RPMI8226 (cell line): ENCODE results near the gene ARHGEF12.
A peak's percentile ranks its signal among the peaks of the same experiment; 100 is the strongest.

ENCODE experiments used
- DNase-seq: peaks from one replicate; pipeline ENCODE4 v3.0.0-alpha.2; 2015

ARHGEF12 gene

GRCh38 chr11:120335908-120336640 lies at the start of gene ARHGEF12:
ARHGEF12 (plus strand) TSS chr11:120336413; CDS start chr11:120337244, 831 bp downstream.
- DNase-seq = peak; percentile 88

GRCh38 chr11:120288021-120288420 lies 48.2 kb upstream of the ARHGEF12 start:
- DNase-seq = no peak

- no peak for DNase-seq
These were observed 46.8 kb upstream of the ARHGEF12 start for GRCh38 chr11:120289426-120289825.

- no peak for DNase-seq
These were observed 45.3 kb upstream of the ARHGEF12 start for GRCh38 chr11:120290956-120291355.

GRCh38 chr11:120293038-120293800 lies 43.0 kb upstream of the ARHGEF12 start:
- DNase-seq = no peak

- DNase-seq = no peak
These were observed 42.1 kb upstream of the ARHGEF12 start for GRCh38 chr11:120294096-120294495.

GRCh38 chr11:120295099-120295498 lies 41.1 kb upstream of the ARHGEF12 start:
- DNase-seq = no peak

- no peak for DNase-seq
These were observed 39.7 kb upstream of the ARHGEF12 start for GRCh38 chr11:120296554-120296953.

GRCh38 chr11:120298461-120298860 lies 37.8 kb upstream of the ARHGEF12 start:
- no peak for DNase-seq

- DNase-seq = no peak
These were observed 34.0 kb upstream of the ARHGEF12 start for GRCh38 chr11:120302001-120302805.

- no peak for DNase-seq
These were observed 33.1 kb upstream of the ARHGEF12 start for GRCh38 chr11:120303004-120303637.

GRCh38 chr11:120304526-120304925 lies 31.7 kb upstream of the ARHGEF12 start:
- no peak for DNase-seq

- peak; percentile 47 for DNase-seq
These were observed 30.9 kb upstream of the ARHGEF12 start for GRCh38 chr11:120305286-120305685.

- no peak for DNase-seq
These were observed 29.5 kb upstream of the ARHGEF12 start for GRCh38 chr11:120306519-120307242.

GRCh38 chr11:120307476-120307875 lies 28.7 kb upstream of the ARHGEF12 start:
- DNase-seq = no peak

GRCh38 chr11:120308081-120308480 lies 28.1 kb upstream of the ARHGEF12 start:
- DNase-seq = no peak

GRCh38 chr11:120310870-120311269 lies 25.3 kb upstream of the ARHGEF12 start:
- no peak for DNase-seq

- DNase-seq = no peak
These were observed 21.4 kb upstream of the ARHGEF12 start for GRCh38 chr11:120314861-120315260.

- DNase-seq = no peak
These were observed 19.1 kb upstream of the ARHGEF12 start for GRCh38 chr11:120316880-120317688.

- no peak for DNase-seq
These were observed 18.3 kb upstream of the ARHGEF12 start for GRCh38 chr11:120317689-120318480.
